GM18873 (cell line): ENCODE data around the gene CAMK4.
A peak's percentile ranks its signal among the peaks of the same experiment; 100 is the strongest.

ENCODE experiments used
- ATAC-seq: cut with Tn5 transposase; IDR thresholded peaks from one replicate; pipeline ENCODE4 v1.9.1; 2021; ENCODE audit warnings: mild to moderate bottlenecking, moderate library complexity, moderate number of reproducible peaks; ENCODE audit not compliant: unreplicated experiment, low FRiP score

CAMK4 gene

GRCh38 chr5:111223787-111224560 is at the start of gene CAMK4:
TSS of gene CAMK4 (plus strand) at chr5:111224384. CDS start at chr5:111224484, 100 bp downstream.
- peak; percentile 48 for ATAC-seq

GRCh38 chr5:111183064-111183463 is 41.1 kb upstream of the CAMK4 start:
- no peak for ATAC-seq

GRCh38 chr5:111187079-111187478 is 37.1 kb upstream of the CAMK4 start:
- no peak for ATAC-seq

- no peak for ATAC-seq
These were observed 30.1 kb upstream of the CAMK4 start for GRCh38 chr5:111194053-111194452.

GRCh38 chr5:111194925-111195324 is 29.3 kb upstream of the CAMK4 start:
- ATAC-seq: no peak

- ATAC-seq: no peak
These were observed 26.7 kb upstream of the CAMK4 start for GRCh38 chr5:111197523-111197922.

GRCh38 chr5:111198281-111198966 is 25.8 kb upstream of the CAMK4 start:
- ATAC-seq: no peak

- ATAC-seq: no peak
These were observed 23.4 kb upstream of the CAMK4 start for GRCh38 chr5:111200828-111201227.

- ATAC-seq: no peak
These were observed 22.5 kb upstream of the CAMK4 start for GRCh38 chr5:111201705-111202104.

- ATAC-seq: peak; percentile 80
These were observed 12.8 kb upstream of the CAMK4 start for GRCh38 chr5:111211341-111211740.

- ATAC-seq: no peak
These were observed 10.0 kb upstream of the CAMK4 start for GRCh38 chr5:111214052-111214742.

GRCh38 chr5:111215971-111216370 is 8.2 kb upstream of the CAMK4 start:
- no peak for ATAC-seq

GRCh38 chr5:111221139-111221538 is 3.0 kb upstream of the CAMK4 start:
- no peak for ATAC-seq

GRCh38 chr5:111223101-111223786 is 940 bp upstream of the CAMK4 start:
- ATAC-seq: peak; percentile 5

GRCh38 chr5:111224561-111225345 is 569 bp downstream of the CAMK4 start:
- peak; percentile 18 for ATAC-seq

GRCh38 chr5:111225926-111226325 is 1.7 kb downstream of the CAMK4 start:
- ATAC-seq: no peak

- ATAC-seq: no peak
These were observed 2.4 kb downstream of the CAMK4 start for GRCh38 chr5:111226556-111226955.

- ATAC-seq: no peak
These were observed 3.1 kb downstream of the CAMK4 start for GRCh38 chr5:111227226-111227782.

- no peak for ATAC-seq
These were observed 3.6 kb downstream of the CAMK4 start for GRCh38 chr5:111227801-111228200.
